CD4-positive, CD25-positive, alpha-beta regulatory T cell (primary cell): ENCODE data around the gene KIAA1217. TPM values are rescaled to one million over a fixed set of nuclear protein-coding genes. Genes with fewer than 3 reads are reported as not detected.

Experiments
- ATAC-seq, 2 donors: fragments of 150-1000 bp; cut with Tn5 transposase; one replicate each; pipeline ENCODE4 v1.10.0; 2021; ENCODE audit warnings: low read depth in 2 of 2, moderate number of reproducible peaks in 2 of 2, moderate library complexity in 1 of 2
- DNase-seq, 3 donors: peaks; one replicate each; pipeline versions ENCODE4 v3.0.0 to v3.0.0-alpha.2; 2012 to 2022; ENCODE audit warnings: mixed read lengths in 1 of 3
- H3K27ac ChIP-seq: one replicate; pipeline ENCODE4 v1.7.0; 2013; ENCODE audit warnings: mild to moderate bottlenecking, low read length; ENCODE audit not compliant: insufficient read depth, poor library complexity, severe bottlenecking
- H3K27me3 ChIP-seq: one replicate; pipeline ENCODE4 v1.7.0; 2013; ENCODE audit warnings: low read length; ENCODE audit not compliant: control insufficient read depth, insufficient read depth
- H3K36me3 ChIP-seq: one replicate; pipeline ENCODE4 v1.7.0; 2013; ENCODE audit warnings: mild to moderate bottlenecking, low read length, moderate library complexity; ENCODE audit not compliant: control insufficient read depth, insufficient read depth
- H3K4me1 ChIP-seq: 2 replicates; pipeline ENCODE4 v1.7.0; 2013; ENCODE audit warnings: mild to moderate bottlenecking, low read length; ENCODE audit not compliant: insufficient read depth, control insufficient read depth, poor library complexity, severe bottlenecking
- H3K4me3 ChIP-seq: one replicate; pipeline ENCODE4 v1.7.0; 2013; ENCODE audit warnings: low read depth, mild to moderate bottlenecking, low read length, moderate library complexity
- H3K9me3 ChIP-seq, 2 experiments: 1 replicate in 1 of 2; 2 replicates in 1 of 2; pipeline ENCODE4 v1.7.0; 2013; ENCODE audit warnings: low read length in 2 of 2, mild to moderate bottlenecking in 1 of 2, moderate library complexity in 1 of 2; ENCODE audit not compliant: control insufficient read depth in 2 of 2
- H3K27ac Mint-ChIP-seq, 3 donors: one replicate each; pipeline ENCODE4 v1.8.0; 2020 to 2022; ENCODE audit warnings: mild to moderate bottlenecking in 3 of 3, mixed read lengths in 3 of 3, moderate library complexity in 2 of 3
- H3K27me3 Mint-ChIP-seq: one replicate; pipeline ENCODE4 v1.8.0; 2022; ENCODE audit warnings: mild to moderate bottlenecking, mixed read lengths
- H3K36me3 Mint-ChIP-seq: one replicate; pipeline ENCODE4 v1.8.0; 2020; ENCODE audit warnings: mixed read lengths
- H3K4me1 Mint-ChIP-seq, 4 donors: one replicate each; pipeline ENCODE4 v1.8.0; 2020 to 2022; ENCODE audit warnings: mixed read lengths in 4 of 4, mild to moderate bottlenecking in 1 of 4
- H3K4me3 Mint-ChIP-seq, 4 donors: one replicate each; pipeline ENCODE4 v1.8.0; 2020 to 2022; ENCODE audit warnings: mild to moderate bottlenecking in 4 of 4, mixed read lengths in 4 of 4, moderate library complexity in 3 of 4
- H3K9me3 Mint-ChIP-seq, 7 donors: one replicate each; pipeline ENCODE4 v1.8.0; 2020 to 2022; ENCODE audit warnings: mixed read lengths in 7 of 7, mild to moderate bottlenecking in 3 of 7, moderate library complexity in 2 of 7
- polyA plus RNA-seq, 4 donors: library from polyadenylated mRNA; unstranded; fragments of 300-500 nt; fragmentation: Illumina TruSeq; gene quantifications; one replicate each; pipeline ENCODE4 v1.2.3, GENCODE V29; 2021
- total RNA-seq: library from RNA; stranded (reverse); gene quantifications from one replicate; pipeline ENCODE4 v1.2.3, GENCODE V29; 2022

KIAA1217 gene
- total and polyA plus RNA-seq, 5 donors from 2014 or later, result 0.10 TPM; not detected in 4

- Mint-ChIP-seq H3K36me3 (no peaks in the 10 kb centered on the region), H3K4me3 (no peak overlapping the region)
These were observed 29.7 kb downstream of the KIAA1217 start for GRCh38 chr10:24238519-24239247.

GRCh38 chr10:24239289-24240040 lies 30.5 kb downstream of the KIAA1217 start:
- no peaks in the 10 kb centered on the region for H3K36me3 ChIP-seq
- no peak for ATAC-seq
- H3K36me3 Mint-ChIP-seq, result no peaks in the 10 kb centered on the region

More at GRCh38 chr10:24238519-24239247, 29.7 kb downstream of the KIAA1217 start:
- H3K27me3 ChIP-seq, result no peaks in the 10 kb centered on the region
- Mint-ChIP-seq H3K9me3 (peaks cover 0 to 1% (median 0%) of the 10 kb centered on the region in 7 donors), H3K27me3 (peaks cover 5% of the 10 kb centered on the region), H3K4me1 (no peaks in the 10 kb centered on the region), H3K27ac (no peak overlapping the region)
- H3K4me1 ChIP-seq, result no peaks in the 10 kb centered on the region
- no peak overlapping the region for H3K4me3 ChIP-seq
- no peaks in the 10 kb centered on the region for H3K9me3 ChIP-seq
- DNase-seq, result no peak
- no peaks in the 10 kb centered on the region for H3K36me3 ChIP-seq
- ATAC-seq, result no peak
- H3K27ac ChIP-seq, result no peak overlapping the region

GRCh38 chr10:24240041-24240751 lies 31.3 kb downstream of the KIAA1217 start:
- H3K4me1 Mint-ChIP-seq, result no peaks in the 10 kb centered on the region
- no peaks in the 10 kb centered on the region for H3K36me3 Mint-ChIP-seq
- ATAC-seq, result no peak
- no peak for DNase-seq
- Histone ChIP-seq H3K36me3 (no peaks in the 10 kb centered on the region), H3K27ac (no peak overlapping the region), H3K9me3 (no peaks in the 10 kb centered on the region), H3K27me3 (no peaks in the 10 kb centered on the region), H3K4me3 (no peak overlapping the region), H3K4me1 (no peaks in the 10 kb centered on the region)
- H3K4me3 Mint-ChIP-seq, result no peak overlapping the region
- H3K9me3 Mint-ChIP-seq, result peaks cover 0 to 2% (median 0%) of the 10 kb centered on the region in 7 donors
- no peak overlapping the region for H3K27ac Mint-ChIP-seq
- peaks cover 5% of the 10 kb centered on the region for H3K27me3 Mint-ChIP-seq

More at GRCh38 chr10:24239289-24240040, 30.5 kb downstream of the KIAA1217 start:
- H3K27ac ChIP-seq, result no peak overlapping the region
- no peaks in the 10 kb centered on the region for H3K27me3 ChIP-seq
- no peak for DNase-seq
- H3K4me1 ChIP-seq, result no peaks in the 10 kb centered on the region
- Mint-ChIP-seq H3K9me3 (peaks cover 0 to 1% (median 0%) of the 10 kb centered on the region in 7 donors), H3K27ac (no peak overlapping the region), H3K4me1 (no peaks in the 10 kb centered on the region), H3K4me3 (no peak overlapping the region), H3K27me3 (peaks cover 5% of the 10 kb centered on the region)
- H3K4me3 ChIP-seq, result no peak overlapping the region
- H3K9me3 ChIP-seq, result no peaks in the 10 kb centered on the region

GRCh38 chr10:24241536-24242040 lies 32.6 kb downstream of the KIAA1217 start:
- no peak for ATAC-seq
- Mint-ChIP-seq H3K27me3 (peaks cover 5% of the 10 kb centered on the region), H3K36me3 (no peaks in the 10 kb centered on the region), H3K4me3 (no peak overlapping the region), H3K27ac (no peak overlapping the region), H3K4me1 (no peaks in the 10 kb centered on the region), H3K9me3 (peaks cover 0 to 2% (median 0%) of the 10 kb centered on the region in 7 donors)
- Histone ChIP-seq H3K9me3 (no peaks in the 10 kb centered on the region), H3K4me1 (no peaks in the 10 kb centered on the region), H3K27ac (no peak overlapping the region), H3K27me3 (no peaks in the 10 kb centered on the region), H3K4me3 (no peak overlapping the region), H3K36me3 (no peaks in the 10 kb centered on the region)
- DNase-seq, result no peak

GRCh38 chr10:24242562-24242961 lies 33.6 kb downstream of the KIAA1217 start:
- H3K4me1 ChIP-seq, result no peaks in the 10 kb centered on the region
- Mint-ChIP-seq H3K9me3 (peaks cover 0 to 2% (median 0%) of the 10 kb centered on the region in 7 donors), H3K27ac (no peak overlapping the region), H3K4me1 (no peaks in the 10 kb centered on the region), H3K4me3 (no peak overlapping the region), H3K36me3 (no peaks in the 10 kb centered on the region), H3K27me3 (peaks cover under 1% of the 10 kb centered on the region)
- no peak for DNase-seq
- H3K4me3 ChIP-seq, result no peak overlapping the region
- ATAC-seq, result no peak
- H3K27ac ChIP-seq, result no peak overlapping the region
- H3K27me3 ChIP-seq, result no peaks in the 10 kb centered on the region
- no peaks in the 10 kb centered on the region for H3K9me3 ChIP-seq
- no peaks in the 10 kb centered on the region for H3K36me3 ChIP-seq

- H3K27me3 ChIP-seq, result no peaks in the 10 kb centered on the region
- no peaks in the 10 kb centered on the region for H3K4me1 Mint-ChIP-seq
- no peak overlapping the region for H3K27ac ChIP-seq
- H3K9me3 Mint-ChIP-seq, result peaks cover 0 to 2% (median 0%) of the 10 kb centered on the region in 7 donors
- H3K27me3 Mint-ChIP-seq, result no peaks in the 10 kb centered on the region
- no peaks in the 10 kb centered on the region for H3K36me3 ChIP-seq
- H3K9me3 ChIP-seq, result no peaks in the 10 kb centered on the region
- DNase-seq (no peak), ATAC-seq (no peak)
- H3K4me1 ChIP-seq, result no peaks in the 10 kb centered on the region
- H3K4me3 Mint-ChIP-seq, result no peak overlapping the region
- H3K4me3 ChIP-seq, result no peak overlapping the region
- no peaks in the 10 kb centered on the region for H3K36me3 Mint-ChIP-seq
- no peak overlapping the region for H3K27ac Mint-ChIP-seq
These were observed 37.4 kb downstream of the KIAA1217 start for GRCh38 chr10:24246365-24246764.

- no peak for ATAC-seq
- Mint-ChIP-seq H3K9me3 (peaks cover 0 to 2% (median 0%) of the 10 kb centered on the region in 7 donors), H3K36me3 (no peaks in the 10 kb centered on the region), H3K27ac (no peak overlapping the region), H3K4me3 (no peak overlapping the region), H3K4me1 (no peaks in the 10 kb centered on the region), H3K27me3 (no peaks in the 10 kb centered on the region)
- Histone ChIP-seq H3K27ac (no peak overlapping the region), H3K9me3 (no peaks in the 10 kb centered on the region), H3K4me1 (no peaks in the 10 kb centered on the region), H3K27me3 (no peaks in the 10 kb centered on the region), H3K36me3 (no peaks in the 10 kb centered on the region), H3K4me3 (no peak overlapping the region)
- DNase-seq, result no peak
These were observed 38.9 kb downstream of the KIAA1217 start for GRCh38 chr10:24247841-24248240.
